NOMO-1 treated with dmso at 0.1 percent for 144 hours (cell line): ENCODE data around the gene BST1.

Source experiments
- DNase-seq: peaks from one replicate; lab custom pipeline; 2025; ENCODE audit not compliant: unreplicated experiment; lab: John Stamatoyannopoulos, UW

Gene BST1, protein sequence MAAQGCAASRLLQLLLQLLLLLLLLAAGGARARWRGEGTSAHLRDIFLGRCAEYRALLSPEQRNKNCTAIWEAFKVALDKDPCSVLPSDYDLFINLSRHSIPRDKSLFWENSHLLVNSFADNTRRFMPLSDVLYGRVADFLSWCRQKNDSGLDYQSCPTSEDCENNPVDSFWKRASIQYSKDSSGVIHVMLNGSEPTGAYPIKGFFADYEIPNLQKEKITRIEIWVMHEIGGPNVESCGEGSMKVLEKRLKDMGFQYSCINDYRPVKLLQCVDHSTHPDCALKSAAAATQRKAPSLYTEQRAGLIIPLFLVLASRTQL

DNA sequence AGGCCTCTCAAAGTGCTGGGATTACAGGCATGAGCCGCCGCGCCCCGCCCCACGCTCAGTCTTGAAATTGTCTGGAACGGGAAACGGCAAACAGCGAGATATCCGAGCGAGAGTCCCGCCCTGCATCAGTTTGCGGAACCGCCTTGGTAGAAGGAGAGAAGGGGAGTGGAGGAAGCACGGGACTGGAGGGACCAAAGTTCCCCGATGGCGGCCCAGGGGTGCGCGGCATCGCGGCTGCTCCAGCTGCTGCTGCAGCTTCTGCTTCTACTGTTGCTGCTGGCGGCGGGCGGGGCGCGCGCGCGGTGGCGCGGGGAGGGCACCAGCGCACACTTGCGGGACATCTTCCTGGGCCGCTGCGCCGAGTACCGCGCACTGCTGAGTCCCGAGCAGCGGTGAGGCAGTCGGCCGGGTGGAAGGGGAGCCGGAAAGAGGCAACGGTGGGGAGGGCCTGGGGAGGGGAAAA is at the start of gene BST1:
TSS of gene BST1 (plus strand) at position 125 of the 463 bp plus-strand sequence. CDS start at position 205, 80 bp downstream.
- peak; percentile 79 for DNase-seq

- DNase-seq, result no peak
Measured at GRCh38 chr4:15653420-15653819, 49.4 kb upstream of the BST1 start.

DNA sequence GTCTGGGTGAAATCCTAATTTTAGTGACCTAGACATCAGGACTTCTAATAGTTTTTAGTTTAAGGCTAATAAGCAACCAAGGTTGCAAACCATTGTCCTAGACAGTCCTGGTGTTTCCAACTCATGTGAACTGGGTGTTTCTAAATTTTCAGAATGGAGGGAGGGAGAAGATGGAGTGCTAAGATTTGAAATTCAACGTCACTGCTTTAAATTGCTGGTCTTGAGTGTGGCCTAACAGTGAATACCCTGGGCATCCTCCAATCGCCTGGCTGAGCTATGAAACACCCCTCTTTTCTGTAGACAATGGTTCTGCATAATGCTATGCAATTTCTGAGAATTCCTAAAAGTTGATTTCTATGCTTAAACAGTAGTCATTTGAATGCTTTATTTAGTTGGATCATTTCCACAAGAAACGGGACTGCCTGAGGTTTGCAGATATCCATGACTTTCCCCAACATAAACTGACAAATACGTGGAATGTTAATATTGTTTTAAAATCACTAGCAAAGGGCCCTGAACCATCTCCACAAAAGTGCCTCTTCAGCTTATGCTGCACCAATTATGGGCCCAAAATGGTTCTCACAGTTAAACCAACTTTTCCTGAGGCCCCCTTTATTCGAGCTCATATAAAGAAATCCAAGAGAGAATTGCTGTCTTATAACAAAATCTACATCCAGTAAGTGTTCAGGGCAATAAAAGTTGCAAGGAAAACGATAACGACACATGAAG is 48.8 kb upstream of the BST1 start:
- peak; percentile 56 for DNase-seq

DNA sequence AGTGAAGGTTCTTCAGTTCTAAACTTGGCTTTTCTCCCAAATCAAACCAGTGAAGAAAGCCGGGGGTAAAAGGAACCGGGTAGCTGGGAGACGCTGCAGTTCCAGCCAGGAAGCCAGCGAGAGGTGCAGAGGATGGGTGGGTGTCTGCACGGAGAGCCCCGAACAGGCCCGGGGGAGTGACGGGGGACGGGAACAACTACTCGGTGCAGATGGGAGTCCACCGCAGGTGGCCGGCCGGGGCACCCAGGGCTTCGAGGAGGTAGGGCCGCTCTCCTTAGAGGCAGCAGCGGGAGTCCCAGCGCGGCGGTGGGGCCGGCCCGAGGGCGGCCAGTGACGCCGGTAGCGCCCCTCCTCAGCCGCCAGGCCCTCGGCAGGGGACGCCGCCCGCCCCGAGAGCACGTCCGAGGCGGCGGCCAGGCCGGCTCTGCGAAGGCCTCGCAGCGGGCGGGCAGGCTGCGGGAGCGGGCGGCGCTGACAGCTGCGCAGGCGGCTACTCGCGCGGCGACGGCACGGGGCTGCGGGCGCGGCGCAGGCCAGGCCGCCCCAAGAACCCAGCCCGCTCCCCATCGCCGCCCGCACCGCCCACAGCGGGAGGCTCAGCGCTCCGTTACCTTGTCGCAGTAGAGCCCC is 48.2 kb upstream of the BST1 start:
- DNase-seq, result no peak

DNA sequence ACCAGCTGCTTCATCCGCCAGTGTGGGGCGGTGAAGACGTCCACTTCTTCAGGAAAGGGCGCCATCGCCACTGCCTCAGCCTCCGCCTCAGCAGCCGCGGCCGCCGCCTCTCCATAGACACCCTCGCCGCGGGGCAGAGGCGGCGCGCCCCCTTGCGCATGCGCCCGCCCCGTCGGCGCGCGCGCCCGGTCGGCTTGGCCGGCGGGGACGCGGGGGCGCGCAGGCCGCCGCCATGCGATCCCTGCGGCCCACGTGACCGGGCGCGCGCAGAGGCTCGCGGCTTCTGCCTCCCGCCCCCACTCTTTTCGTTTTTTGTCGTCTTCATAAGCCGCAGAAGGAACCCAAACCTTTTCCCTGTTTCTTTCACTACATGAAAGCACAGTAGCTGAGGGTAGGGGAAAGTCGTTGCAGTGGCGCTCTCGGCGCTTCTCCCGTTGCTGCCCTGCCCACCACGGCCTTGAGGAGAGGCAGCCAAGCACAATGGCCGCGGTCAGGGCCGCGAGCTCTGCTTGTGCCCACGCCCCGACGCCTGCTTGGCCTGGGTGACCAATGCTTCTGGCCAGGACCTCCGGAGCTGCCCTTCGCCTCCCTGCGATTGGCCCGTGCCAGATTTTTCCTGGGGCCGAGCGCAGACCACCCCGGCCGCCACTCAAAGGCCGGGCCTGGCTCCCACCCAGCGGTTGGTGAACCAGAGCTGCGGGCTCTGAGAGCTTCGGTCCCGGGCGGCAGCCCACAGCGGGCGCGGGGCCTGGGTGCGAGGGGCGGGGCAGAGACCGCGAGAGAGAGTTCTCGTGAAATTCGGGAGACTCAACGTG is 47.4 kb upstream of the BST1 start, which contains the start of gene FBXL5:
TSS of gene FBXL5 (minus strand) at position 135 of the 815 bp plus-strand sequence. CDS start at position 65, 70 bp downstream.
- DNase-seq, result peak; percentile 83

- DNase-seq, result no peak
Measured at GRCh38 chr4:15656038-15656470, 46.8 kb upstream of the BST1 start.

DNA sequence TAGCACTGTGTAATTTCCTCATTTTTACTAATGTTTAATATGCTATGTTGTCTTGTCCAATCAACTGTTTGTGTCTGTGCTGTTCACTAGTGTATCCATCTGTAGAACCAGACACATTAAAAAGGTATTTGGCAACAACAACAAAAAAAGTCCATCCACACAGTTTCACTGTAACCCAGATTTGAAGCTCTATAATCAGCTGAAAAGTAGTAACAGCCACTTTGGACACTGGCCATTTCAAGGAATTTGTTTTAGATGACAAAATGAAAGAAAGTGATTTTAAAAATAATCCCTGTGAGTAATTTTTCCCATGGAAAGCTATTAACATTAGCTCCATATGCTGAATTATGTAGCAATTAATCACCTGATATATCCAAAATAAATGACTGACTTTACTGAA is 45.5 kb upstream of the BST1 start:
- DNase-seq, result no peak

DNA sequence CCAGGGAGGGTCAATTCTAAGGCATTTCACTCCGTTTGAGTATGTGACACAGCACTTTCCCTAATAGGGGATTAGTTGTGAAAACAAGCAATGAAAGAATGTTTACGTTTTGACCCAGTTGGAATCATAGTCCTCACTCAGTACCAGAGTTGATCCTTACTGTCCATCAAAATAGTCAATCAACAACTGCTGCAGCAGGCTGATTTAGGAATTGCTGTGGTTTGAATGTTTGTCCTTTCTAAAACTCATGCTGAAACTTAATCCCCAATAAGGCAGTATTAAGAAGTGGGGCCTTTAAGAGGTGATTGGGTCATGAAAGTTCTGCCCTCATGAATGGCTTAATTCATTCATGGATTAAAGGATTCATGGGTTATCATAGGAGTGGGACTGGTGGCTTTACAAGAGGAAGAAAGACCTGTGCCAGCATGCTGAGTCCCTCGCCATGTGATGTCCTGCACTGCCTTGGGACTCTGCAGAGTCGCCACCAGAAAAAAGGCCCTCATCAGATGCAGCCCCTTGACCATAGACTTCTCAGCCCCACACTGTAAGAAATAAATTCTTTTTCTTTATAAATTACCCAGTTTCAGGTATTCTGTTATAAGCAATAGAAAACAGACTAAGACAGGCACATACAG is 44.6 kb upstream of the BST1 start:
- no peak for DNase-seq

- DNase-seq, result no peak
Measured at GRCh38 chr4:15658781-15659180, 44.1 kb upstream of the BST1 start.

- DNase-seq, result peak; percentile 65
Measured at GRCh38 chr4:15659768-15660570, 42.9 kb upstream of the BST1 start.

GRCh38 chr4:15665753-15666365 is 37.0 kb upstream of the BST1 start:
- peak; percentile 75 for DNase-seq

GRCh38 chr4:15667006-15667405 is 35.9 kb upstream of the BST1 start:
- DNase-seq, result no peak

GRCh38 chr4:15668566-15669435 is 34.1 kb upstream of the BST1 start:
- DNase-seq, result no peak

DNA sequence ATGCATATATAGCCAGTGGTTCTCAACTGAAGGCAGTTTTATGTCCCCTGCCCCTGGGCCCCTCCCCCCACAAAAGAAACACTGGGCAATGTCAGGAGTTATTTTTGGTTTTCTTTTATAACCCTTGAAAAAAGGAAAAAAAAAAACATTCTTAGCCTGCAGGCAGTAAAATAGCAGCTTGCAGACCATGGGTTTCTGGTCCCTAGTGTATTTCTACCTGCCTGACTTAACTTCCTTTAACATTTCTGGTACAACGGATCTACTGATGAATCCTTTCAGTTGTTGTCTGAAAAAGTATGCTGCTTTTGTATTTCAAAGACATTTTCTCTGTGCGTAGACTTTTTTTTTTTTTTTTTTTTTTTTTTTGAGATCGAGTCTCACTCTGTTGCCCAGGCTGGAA is 32.3 kb upstream of the BST1 start:
- no peak for DNase-seq

- no peak for DNase-seq
Measured at GRCh38 chr4:15672101-15672500, 30.8 kb upstream of the BST1 start.

- no peak for DNase-seq
Measured at GRCh38 chr4:15673337-15673736, 29.5 kb upstream of the BST1 start.

DNA sequence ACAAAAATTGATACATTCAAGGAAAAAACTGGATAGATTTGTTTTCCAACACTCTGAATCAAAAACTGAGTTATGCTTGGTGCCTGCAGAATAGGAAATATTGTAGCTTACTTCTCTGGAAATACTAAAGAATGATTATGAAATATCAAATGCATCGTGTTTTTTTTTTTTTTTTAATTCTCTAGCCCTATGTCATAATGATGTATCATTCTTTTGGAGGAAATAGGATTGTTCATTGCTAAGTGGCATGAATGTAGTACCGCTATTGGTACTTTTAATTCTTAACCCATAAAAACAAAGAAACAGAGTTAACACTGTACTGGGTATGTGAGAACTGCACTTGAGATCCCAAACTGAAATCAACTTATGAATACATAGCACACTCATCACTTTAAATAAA is 28.8 kb upstream of the BST1 start:
- no peak for DNase-seq

DNA sequence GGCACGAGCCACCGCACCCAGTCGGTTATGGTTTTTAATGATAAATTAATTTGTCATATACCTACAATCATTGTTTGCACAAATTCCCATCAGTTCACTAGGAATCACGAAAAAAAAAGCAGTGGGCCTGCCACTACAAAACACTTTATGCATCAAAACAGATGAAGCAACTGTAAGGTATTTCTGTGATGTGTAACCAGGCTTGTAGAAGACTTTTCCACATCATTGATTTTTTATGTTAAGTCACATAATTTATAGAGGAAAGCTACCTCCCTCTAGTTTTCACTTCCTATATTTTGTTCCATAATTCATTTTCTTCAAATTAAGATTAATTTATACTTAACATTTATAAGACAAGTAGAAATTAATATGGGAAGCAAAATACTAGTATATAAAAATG is 27.9 kb upstream of the BST1 start:
- DNase-seq, result no peak
